ENCODE results near the gene MCRIP1. TPM values are rescaled to one million over a fixed set of nuclear protein-coding genes. Genes with fewer than 3 reads are reported as not detected.

Gene MCRIP1
- total RNA-seq, 4 donors from 2014 or later: 23.3 to 44.0 (median 33.2) TPM

- in situ Hi-C loops (cut with MboI; ENCODE audit: low pct_ligation_motif_present in 1 of 4, low pct_unique_long_range_greater_than_20kb in 1 of 4, low sequenced_read_pairs in 3 of 4) (no loop called here), intact Hi-C loops (cut with DNase I; ENCODE audit: low total_unique reads) (no loop called here)
- no peak for DNase-seq
- H3K36me3 ChIP-seq: no peaks in the 10 kb centered on the region
- H3K27me3 ChIP-seq: no peaks in the 10 kb centered on the region
- H3K4me1 ChIP-seq: peaks cover 10 to 24% (median 17%) of the 10 kb centered on the region in 4 donors
- no peak overlapping the region for H3K4me3 ChIP-seq
- TF ChIP-seq POLR2AphosphoS5 (IDR thresholded peaks at IDR 0.05) (no peak), POLR2A (IDR thresholded peaks at IDR 0.05) (no peak), EP300 (IDR thresholded peaks at IDR 0.05; ENCODE audit: low read depth) (no peak), CTCF (IDR thresholded peaks at IDR 0.05) (no peak)
- H3K9me3 ChIP-seq: no peaks in the 10 kb centered on the region
- WGBS, 2 donors (ENCODE audit: low coverage in 1 of 2): 78 to 92% methylated on average over 7 to 25 of the region's 33 CpGs
- no peak overlapping the region for H3K27ac ChIP-seq
Observed at GRCh38 chr17:81823820-81824550, 9.1 kb downstream of the MCRIP1 start.

- TF ChIP-seq POLR2AphosphoS5 (IDR thresholded peaks at IDR 0.05) (no peak), POLR2A (IDR thresholded peaks at IDR 0.05) (no peak), CTCF (IDR thresholded peaks at IDR 0.05) (no peak)
- Histone ChIP-seq H3K27ac (peak overlapping the region in 3 of 4 donors; percentile 91 to 92 (median 92)), H3K27me3 (no peaks in the 10 kb centered on the region), H3K36me3 (no peaks in the 10 kb centered on the region), H3K4me3 (no peak overlapping the region), H3K9me3 (no peaks in the 10 kb centered on the region), H3K4me1 (peaks cover 10 to 24% (median 17%) of the 10 kb centered on the region in 4 donors)
- DNase-seq: no peak
- 93 to 100% methylated on average over 3 to 29 of the region's 30 CpGs for WGBS, 2 donors (ENCODE audit: low coverage in 1 of 2)
- in situ Hi-C loops (cut with MboI; ENCODE audit: low pct_ligation_motif_present in 1 of 4, low pct_unique_long_range_greater_than_20kb in 1 of 4, low sequenced_read_pairs in 3 of 4) (no loop called here), intact Hi-C loops (cut with DNase I; ENCODE audit: low total_unique reads) (no loop called here)
Observed at GRCh38 chr17:81822996-81823819, 9.9 kb downstream of the MCRIP1 start.

GRCh38 chr17:81822312-81822637 is 10.8 kb downstream of the MCRIP1 start:
- Histone ChIP-seq H3K9me3 (no peaks in the 10 kb centered on the region), H3K4me1 (peaks cover 10 to 24% (median 17%) of the 10 kb centered on the region in 4 donors), H3K4me3 (no peak overlapping the region), H3K27me3 (no peaks in the 10 kb centered on the region), H3K27ac (peak overlapping the region; percentile 91 to 93 (median 92)), H3K36me3 (no peaks in the 10 kb centered on the region)
- 81% methylated on average over 5 of the region's 8 CpGs; no CpG with 5 or more reads in 1 of the 2 donors for WGBS, 2 donors (ENCODE audit: low coverage in 1 of 2)
- TF ChIP-seq CTCF (IDR thresholded peaks at IDR 0.05) (no peak), POLR2AphosphoS5 (IDR thresholded peaks at IDR 0.05) (no peak), POLR2A (IDR thresholded peaks at IDR 0.05) (no peak), EP300 (IDR thresholded peaks at IDR 0.05; ENCODE audit: low read depth) (no peak)
- intact Hi-C loops (cut with DNase I; ENCODE audit: low total_unique reads) (no loop called here), in situ Hi-C loops (cut with MboI; ENCODE audit: low pct_ligation_motif_present in 1 of 4, low pct_unique_long_range_greater_than_20kb in 1 of 4, low sequenced_read_pairs in 3 of 4) (no loop called here)
- DNase-seq: no peak

- WGBS, 2 donors (ENCODE audit: low coverage in 1 of 2): 38% methylated on average over 15 of the region's 20 CpGs; no CpG with 5 or more reads in 1 of the 2 donors
- intact Hi-C loops (cut with DNase I; ENCODE audit: low total_unique reads) (no loop called here), in situ Hi-C loops (cut with MboI; ENCODE audit: low pct_ligation_motif_present in 1 of 4, low pct_unique_long_range_greater_than_20kb in 1 of 4, low sequenced_read_pairs in 3 of 4) (no loop called here)
- DNase-seq: peak; percentile 95
- Histone ChIP-seq H3K36me3 (no peaks in the 10 kb centered on the region), H3K27ac (peak overlapping the region; percentile 91 to 93 (median 92)), H3K9me3 (no peaks in the 10 kb centered on the region), H3K4me1 (peaks cover 10 to 24% (median 17%) of the 10 kb centered on the region in 4 donors), H3K27me3 (no peaks in the 10 kb centered on the region), H3K4me3 (no peak overlapping the region)
- peak; percentile 51 to 87 (median 69) for TF ChIP-seq CTCF (IDR thresholded peaks at IDR 0.05)
- TF ChIP-seq POLR2A (IDR thresholded peaks at IDR 0.05): peak; percentile 29
- no peak for TF ChIP-seq EP300 (IDR thresholded peaks at IDR 0.05; ENCODE audit: low read depth)
- TF ChIP-seq POLR2AphosphoS5 (IDR thresholded peaks at IDR 0.05): peak; percentile 57 to 70 (median 67)
Observed at GRCh38 chr17:81821603-81822311, 11.3 kb downstream of the MCRIP1 start.
